Measurements from ENCODE around the gene MPEG1. TPM values are rescaled to one million over a fixed set of nuclear protein-coding genes. Genes with fewer than 3 reads are reported as not detected.

Gene MPEG1
- total RNA-seq, 4 donors from 2014 or later: 3.5 to 51.2 (median 6.0) TPM

DNA sequence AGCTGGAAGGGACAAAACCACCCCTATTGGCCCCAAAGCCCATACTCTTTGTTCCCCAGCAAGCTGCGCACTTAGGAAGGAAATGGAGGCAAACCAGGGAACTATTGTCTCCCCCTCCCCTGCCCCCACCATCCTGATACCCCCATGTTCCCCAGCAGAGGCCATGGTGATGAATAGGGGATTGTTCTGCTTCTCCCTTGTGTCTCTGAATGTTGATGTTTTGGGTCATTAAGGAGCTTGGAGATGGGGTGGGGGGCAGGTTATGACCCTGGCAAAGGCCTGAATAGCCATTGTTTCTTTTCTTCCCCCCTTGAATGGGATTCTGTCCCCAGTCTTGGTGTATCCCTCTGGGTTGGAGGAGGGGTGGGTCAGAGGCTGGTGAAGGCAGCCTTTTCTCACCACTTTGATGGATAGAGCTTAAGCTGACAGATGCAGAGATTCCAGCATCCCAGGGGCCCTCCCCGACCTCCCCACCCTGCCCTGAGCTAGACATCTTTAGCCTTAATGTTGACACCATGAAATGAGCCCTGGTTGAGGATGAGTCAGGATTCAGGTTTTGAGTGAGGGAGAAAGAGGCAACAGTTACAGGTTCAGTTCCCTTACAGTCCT is 32.5 kb downstream of the MPEG1 start:
- Histone ChIP-seq H3K4me1 (peaks cover 0 to 38% (median 0%) of the 10 kb centered on the region in 4 donors), H3K27me3 (no peaks in the 10 kb centered on the region), H3K9me3 (no peaks in the 10 kb centered on the region), H3K36me3 (peaks cover 0 to 20% (median 0%) of the 10 kb centered on the region in 3 donors), H3K4me3 (no peak overlapping the region), H3K27ac (no peak overlapping the region)
- DNase-seq: no peak
- TF ChIP-seq, protein P1, sequence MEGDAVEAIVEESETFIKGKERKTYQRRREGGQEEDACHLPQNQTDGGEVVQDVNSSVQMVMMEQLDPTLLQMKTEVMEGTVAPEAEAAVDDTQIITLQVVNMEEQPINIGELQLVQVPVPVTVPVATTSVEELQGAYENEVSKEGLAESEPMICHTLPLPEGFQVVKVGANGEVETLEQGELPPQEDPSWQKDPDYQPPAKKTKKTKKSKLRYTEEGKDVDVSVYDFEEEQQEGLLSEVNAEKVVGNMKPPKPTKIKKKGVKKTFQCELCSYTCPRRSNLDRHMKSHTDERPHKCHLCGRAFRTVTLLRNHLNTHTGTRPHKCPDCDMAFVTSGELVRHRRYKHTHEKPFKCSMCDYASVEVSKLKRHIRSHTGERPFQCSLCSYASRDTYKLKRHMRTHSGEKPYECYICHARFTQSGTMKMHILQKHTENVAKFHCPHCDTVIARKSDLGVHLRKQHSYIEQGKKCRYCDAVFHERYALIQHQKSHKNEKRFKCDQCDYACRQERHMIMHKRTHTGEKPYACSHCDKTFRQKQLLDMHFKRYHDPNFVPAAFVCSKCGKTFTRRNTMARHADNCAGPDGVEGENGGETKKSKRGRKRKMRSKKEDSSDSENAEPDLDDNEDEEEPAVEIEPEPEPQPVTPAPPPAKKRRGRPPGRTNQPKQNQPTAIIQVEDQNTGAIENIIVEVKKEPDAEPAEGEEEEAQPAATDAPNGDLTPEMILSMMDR (IDR thresholded peaks at IDR 0.05): no peak
- no peak for TF ChIP-seq POLR2A (IDR thresholded peaks at IDR 0.05)

DNA sequence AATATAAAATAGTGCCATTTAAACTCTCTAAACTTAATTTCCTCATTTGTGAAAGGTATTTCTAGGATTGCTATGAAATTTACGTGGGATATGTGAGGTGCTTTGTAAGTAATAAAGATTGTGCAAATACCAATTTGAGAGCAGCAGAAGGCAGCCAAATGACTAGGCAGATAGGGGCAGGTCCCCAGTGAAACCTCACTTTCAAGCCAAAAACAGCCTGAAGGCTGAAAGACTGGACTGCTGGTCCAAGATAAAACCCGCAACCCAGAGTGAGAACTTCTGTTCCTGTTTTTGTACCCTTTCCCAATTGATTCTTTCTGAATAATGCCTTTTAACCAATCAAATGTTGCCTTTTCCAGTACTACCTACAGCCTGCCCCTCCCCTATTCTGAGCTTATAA is 33.6 kb downstream of the MPEG1 start:
- Histone ChIP-seq H3K4me3 (no peak overlapping the region), H3K27me3 (no peaks in the 10 kb centered on the region), H3K36me3 (peaks cover 0 to 20% (median 0%) of the 10 kb centered on the region in 3 donors), H3K9me3 (no peaks in the 10 kb centered on the region), H3K27ac (no peak overlapping the region), H3K4me1 (peaks cover 0 to 34% (median 0%) of the 10 kb centered on the region in 4 donors)
- TF ChIP-seq, protein P1 (IDR thresholded peaks at IDR 0.05): no peak
- TF ChIP-seq POLR2A (IDR thresholded peaks at IDR 0.05): no peak
- no peak for DNase-seq

DNA sequence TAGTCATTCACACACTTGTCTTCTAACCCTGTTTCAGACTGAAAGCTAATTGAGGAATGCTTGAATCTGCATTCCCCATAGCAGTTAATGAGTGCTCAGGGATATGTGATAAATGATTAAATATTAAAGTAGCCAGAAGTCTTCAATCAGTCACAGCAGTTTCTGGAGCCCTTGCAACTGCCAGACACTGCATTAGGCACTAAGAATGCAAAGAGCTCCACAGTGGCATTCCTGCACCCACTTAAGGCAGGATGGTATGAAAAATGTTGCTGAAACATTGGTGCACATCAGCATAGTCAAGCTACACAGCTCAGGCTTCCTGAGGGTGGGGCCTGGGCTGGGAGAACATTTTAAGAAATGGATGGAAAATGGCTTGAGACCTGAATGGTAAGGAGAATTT is 34.3 kb downstream of the MPEG1 start:
- TF ChIP-seq, protein P1 (IDR thresholded peaks at IDR 0.05): no peak
- peaks cover 0 to 14% (median 0%) of the 10 kb centered on the region in 3 donors for H3K36me3 ChIP-seq
- no peak for DNase-seq
- H3K9me3 ChIP-seq: no peaks in the 10 kb centered on the region
- H3K4me3 ChIP-seq: no peak overlapping the region
- H3K4me1 ChIP-seq: peaks cover 0 to 32% (median 1%) of the 10 kb centered on the region in 4 donors
- no peaks in the 10 kb centered on the region for H3K27me3 ChIP-seq
- no peak overlapping the region for H3K27ac ChIP-seq

DNA sequence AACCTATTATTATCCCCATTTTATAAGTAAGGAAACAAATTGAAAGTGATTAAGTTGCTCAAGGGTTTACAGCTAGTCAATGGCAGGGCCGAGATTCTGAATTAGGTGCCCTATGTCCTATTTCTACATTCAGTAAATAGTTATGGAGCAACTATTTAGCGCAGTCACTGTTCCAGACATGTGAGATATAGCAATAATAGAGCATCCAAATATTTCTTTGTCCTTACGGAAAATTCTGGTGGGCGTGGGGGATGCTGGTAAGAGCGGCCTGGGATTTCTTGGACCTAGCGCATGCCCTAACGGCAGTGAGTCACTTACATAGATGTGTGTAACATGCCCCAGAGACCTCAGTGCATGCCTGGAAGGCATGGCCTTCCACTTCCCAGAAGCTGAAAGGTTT is 36.4 kb downstream of the MPEG1 start:
- H3K27ac ChIP-seq: peak overlapping the region in 2 of 4 donors; percentile 63 to 85
- H3K4me1 ChIP-seq: peaks cover 0 to 26% (median 6%) of the 10 kb centered on the region in 4 donors

GRCh38 chr11:59175091-59175501 is 37.6 kb downstream of the MPEG1 start:
- TF ChIP-seq, protein P1 (IDR thresholded peaks at IDR 0.05): no peak
- no peak for TF ChIP-seq POLR2A (IDR thresholded peaks at IDR 0.05)
- H3K27ac ChIP-seq: peak overlapping the region; percentile 26 to 95 (median 77)
- no peak for DNase-seq

More for the DNA sequence above, 36.4 kb downstream of the MPEG1 start:
- TF ChIP-seq, protein P1 (IDR thresholded peaks at IDR 0.05): no peak
- no peak for TF ChIP-seq POLR2A (IDR thresholded peaks at IDR 0.05)
- no peak for DNase-seq
- Histone ChIP-seq H3K36me3 (no peaks in the 10 kb centered on the region), H3K9me3 (no peaks in the 10 kb centered on the region), H3K4me3 (no peak overlapping the region), H3K27me3 (no peaks in the 10 kb centered on the region)

More at GRCh38 chr11:59175091-59175501, 37.6 kb downstream of the MPEG1 start:
- H3K4me3 ChIP-seq: peak overlapping the region in 2 of 4 donors; percentile 88 to 93
- H3K9me3 ChIP-seq: no peaks in the 10 kb centered on the region
- H3K36me3 ChIP-seq: no peaks in the 10 kb centered on the region
- H3K27me3 ChIP-seq: no peaks in the 10 kb centered on the region
- H3K4me1 ChIP-seq: peaks cover 0 to 26% (median 6%) of the 10 kb centered on the region in 4 donors

All from Peyer's patch (tissue), 4 donors.